Stimulated activated CD4-positive, alpha-beta T cell treated with anti-CD3 and anti-CD28 coated beads, Interleukin-1b, Interleukin-23, amount 100 ng/mL, for 4 hours (primary cell): Measurements from ENCODE around the gene NUP62.

Experiments
- DNase-seq, 2 donors: peaks; one replicate each; pipeline ENCODE4 v3.0.0-alpha.2; 2020; ENCODE audit warnings: low read depth in 2 of 2

The NUP62 gene

GRCh38 chr19:49896863-49897621, 32.3 kb downstream of the NUP62 start, which contains the start of gene IL4I1:
Gene IL4I1 (minus strand): TSS chr19:49896887. CDS start chr19:49896160, 727 bp downstream.
- peak; percentile 45 to 49 for DNase-seq

- DNase-seq: no peak
Observed at GRCh38 chr19:49895566-49896297, 33.6 kb downstream of the NUP62 start.

- DNase-seq: no peak
Observed at GRCh38 chr19:49894879-49895565, 34.3 kb downstream of the NUP62 start.

GRCh38 chr19:49894011-49894664, 35.2 kb downstream of the NUP62 start:
- no peak for DNase-seq

GRCh38 chr19:49892716-49893115, 36.6 kb downstream of the NUP62 start:
- no peak for DNase-seq

- no peak for DNase-seq
Observed at GRCh38 chr19:49891393-49891792, 37.9 kb downstream of the NUP62 start.

GRCh38 chr19:49890349-49891311, 38.7 kb downstream of the NUP62 start:
- peak; percentile 62 to 67 for DNase-seq

GRCh38 chr19:49889687-49890348, 39.5 kb downstream of the NUP62 start:
- peak; percentile 58 to 69 for DNase-seq

GRCh38 chr19:49889038-49889686, 40.1 kb downstream of the NUP62 start:
- DNase-seq: no peak

- no peak for DNase-seq
Observed at GRCh38 chr19:49888510-49888824, 40.8 kb downstream of the NUP62 start.

- no peak for DNase-seq
Observed at GRCh38 chr19:49887665-49888509, 41.4 kb downstream of the NUP62 start.

GRCh38 chr19:49887037-49887664, 42.2 kb downstream of the NUP62 start:
- DNase-seq: no peak

- no peak for DNase-seq
Observed at GRCh38 chr19:49884760-49885159, 44.5 kb downstream of the NUP62 start.

GRCh38 chr19:49884109-49884508, 45.2 kb downstream of the NUP62 start:
- DNase-seq: no peak

- no peak for DNase-seq
Observed at GRCh38 chr19:49883094-49883493, 46.2 kb downstream of the NUP62 start.

- no peak for DNase-seq
Observed at GRCh38 chr19:49882643-49883042, 46.7 kb downstream of the NUP62 start.

GRCh38 chr19:49881672-49882394, 47.5 kb downstream of the NUP62 start:
- no peak for DNase-seq

GRCh38 chr19:49881186-49881585, 48.1 kb downstream of the NUP62 start:
- DNase-seq: no peak
